GM21786 (cell line): ENCODE results near the gene LMF1.

Experiments used
- ATAC-seq: cut with Tn5 transposase; IDR thresholded peaks from one replicate; pipeline ENCODE4 v1.9.1; 2021; ENCODE audit not compliant: unreplicated experiment

The LMF1 gene

GRCh38 chr16:817001-817906 lies 153.5 kb downstream of the LMF1 start:
- no peak for ATAC-seq

- ATAC-seq = no peak
These were observed 154.9 kb downstream of the LMF1 start for GRCh38 chr16:815861-816260.

GRCh38 chr16:814974-815373 lies 155.8 kb downstream of the LMF1 start:
- no peak for ATAC-seq

- ATAC-seq = no peak
These were observed 156.8 kb downstream of the LMF1 start for GRCh38 chr16:813916-814412.

GRCh38 chr16:813204-813915 lies 157.4 kb downstream of the LMF1 start:
- no peak for ATAC-seq

GRCh38 chr16:808085-808386 lies 162.7 kb downstream of the LMF1 start:
- ATAC-seq = no peak

- peak; percentile 85 for ATAC-seq
These were observed 163.3 kb downstream of the LMF1 start for GRCh38 chr16:807347-808084.

- no peak for ATAC-seq
These were observed 165.3 kb downstream of the LMF1 start for GRCh38 chr16:805474-805873.

GRCh38 chr16:804193-805048 lies 166.4 kb downstream of the LMF1 start:
- no peak for ATAC-seq

GRCh38 chr16:803754-804080 lies 167.1 kb downstream of the LMF1 start:
- no peak for ATAC-seq
